HFFc6 (cell line): ENCODE measurements around the gene CDKN1C. TPM values are rescaled to one million over a fixed set of nuclear protein-coding genes. Genes with fewer than 3 reads are reported as not detected.

Experiments
- DNase-seq: peaks from one replicate; pipeline ENCODE4 v3.0.0-alpha.2; 2018
- H3K27ac Mint-ChIP-seq: 2 replicates; pipeline ENCODE4 v1.8.0; 2020; ENCODE audit warnings: mild to moderate bottlenecking, mixed read lengths
- H3K27me3 Mint-ChIP-seq: 2 replicates; pipeline ENCODE4 v1.8.0; 2021; ENCODE audit warnings: mild to moderate bottlenecking, moderate library complexity, mixed read lengths; ENCODE audit not compliant: insufficient read depth
- H3K36me3 Mint-ChIP-seq: 2 replicates; pipeline ENCODE4 v1.8.0; 2021; ENCODE audit warnings: low read depth, mixed read lengths
- H3K4me1 Mint-ChIP-seq: 2 replicates; pipeline ENCODE4 v1.8.0; 2020; ENCODE audit warnings: low read depth, mixed read lengths
- H3K4me3 Mint-ChIP-seq: 2 replicates; pipeline ENCODE4 v1.8.0; 2020; ENCODE audit warnings: mild to moderate bottlenecking, moderate library complexity, mixed read lengths
- H3K9me3 Mint-ChIP-seq: 2 replicates; pipeline ENCODE4 v1.8.0; 2020; ENCODE audit warnings: mild to moderate bottlenecking, mixed read lengths
- CTCF ChIP-seq: fragments of 200-600 bp; sonication (generic); IDR thresholded peaks from 2 replicates; pipeline ENCODE4 v1.5.0; 2021; ENCODE audit warnings: antibody characterized with exemption, mild to moderate bottlenecking
- total RNA-seq, 6 experiments: library from RNA; stranded (reverse); fragmentation: NEBNext Ultra II Directional; extraction: Animal tissue kit (Norgen Biotek cat#: 25700); gene quantifications; 2 replicates in 1 of 6; 3 replicates in 5 of 6; pipeline ENCODE4 v1.2.3, GENCODE V29; 2021

Gene CDKN1C
- total RNA-seq, 6 experiments from 2014 or later = 0.17 to 0.24 TPM; not detected in 4

- Mint-ChIP-seq H3K9me3 (no peaks in the 10 kb centered on the region), H3K36me3 (no peaks in the 10 kb centered on the region), H3K4me1 (no peaks in the 10 kb centered on the region), H3K4me3 (no peak overlapping the region), H3K27me3 (peaks cover 34% of the 10 kb centered on the region), H3K27ac (no peak overlapping the region)
- no peak for DNase-seq
- no peak for TF ChIP-seq CTCF
Observed at GRCh38 chr11:2855162-2855561, 30.4 kb downstream of the CDKN1C start.

- H3K4me3 Mint-ChIP-seq = no peak overlapping the region
- H3K4me1 Mint-ChIP-seq = no peaks in the 10 kb centered on the region
- no peaks in the 10 kb centered on the region for H3K9me3 Mint-ChIP-seq
- no peak for TF ChIP-seq CTCF
- no peak overlapping the region for H3K27ac Mint-ChIP-seq
- H3K27me3 Mint-ChIP-seq = peaks cover 29% of the 10 kb centered on the region
- no peak for DNase-seq
- no peaks in the 10 kb centered on the region for H3K36me3 Mint-ChIP-seq
Observed at GRCh38 chr11:2853997-2854560, 31.5 kb downstream of the CDKN1C start.

- no peak for TF ChIP-seq CTCF
- Mint-ChIP-seq H3K4me3 (no peak overlapping the region), H3K9me3 (no peaks in the 10 kb centered on the region), H3K4me1 (no peaks in the 10 kb centered on the region), H3K36me3 (no peaks in the 10 kb centered on the region), H3K27ac (no peak overlapping the region), H3K27me3 (peaks cover 29% of the 10 kb centered on the region)
- no peak for DNase-seq
Observed at GRCh38 chr11:2853401-2853800, 32.2 kb downstream of the CDKN1C start.

GRCh38 chr11:2849994-2850770, 35.4 kb downstream of the CDKN1C start:
- H3K36me3 Mint-ChIP-seq = no peaks in the 10 kb centered on the region
- no peak for DNase-seq
- no peak overlapping the region for H3K27ac Mint-ChIP-seq
- H3K4me3 Mint-ChIP-seq = no peak overlapping the region
- no peak for TF ChIP-seq CTCF
- H3K4me1 Mint-ChIP-seq = no peaks in the 10 kb centered on the region
- H3K27me3 Mint-ChIP-seq = peaks cover 13% of the 10 kb centered on the region
- H3K9me3 Mint-ChIP-seq = no peaks in the 10 kb centered on the region

- no peak for TF ChIP-seq CTCF
- no peak overlapping the region for H3K27ac Mint-ChIP-seq
- no peak overlapping the region for H3K4me3 Mint-ChIP-seq
- no peaks in the 10 kb centered on the region for H3K9me3 Mint-ChIP-seq
- no peaks in the 10 kb centered on the region for H3K36me3 Mint-ChIP-seq
- DNase-seq = no peak
- no peaks in the 10 kb centered on the region for H3K4me1 Mint-ChIP-seq
- H3K27me3 Mint-ChIP-seq = peaks cover 10% of the 10 kb centered on the region
Observed at GRCh38 chr11:2848497-2848896, 37.1 kb downstream of the CDKN1C start.
